Measurements from ENCODE around the gene ACSM4. TPM values are rescaled to one million over a fixed set of nuclear protein-coding genes. Genes with fewer than 3 reads are reported as not detected.

Gene ACSM4
- total and polyA plus RNA-seq, 2 of the 13 experiments (the other 11 are each of a cell fraction or from before 2014, with no cell fraction given) = not detected

DNA sequence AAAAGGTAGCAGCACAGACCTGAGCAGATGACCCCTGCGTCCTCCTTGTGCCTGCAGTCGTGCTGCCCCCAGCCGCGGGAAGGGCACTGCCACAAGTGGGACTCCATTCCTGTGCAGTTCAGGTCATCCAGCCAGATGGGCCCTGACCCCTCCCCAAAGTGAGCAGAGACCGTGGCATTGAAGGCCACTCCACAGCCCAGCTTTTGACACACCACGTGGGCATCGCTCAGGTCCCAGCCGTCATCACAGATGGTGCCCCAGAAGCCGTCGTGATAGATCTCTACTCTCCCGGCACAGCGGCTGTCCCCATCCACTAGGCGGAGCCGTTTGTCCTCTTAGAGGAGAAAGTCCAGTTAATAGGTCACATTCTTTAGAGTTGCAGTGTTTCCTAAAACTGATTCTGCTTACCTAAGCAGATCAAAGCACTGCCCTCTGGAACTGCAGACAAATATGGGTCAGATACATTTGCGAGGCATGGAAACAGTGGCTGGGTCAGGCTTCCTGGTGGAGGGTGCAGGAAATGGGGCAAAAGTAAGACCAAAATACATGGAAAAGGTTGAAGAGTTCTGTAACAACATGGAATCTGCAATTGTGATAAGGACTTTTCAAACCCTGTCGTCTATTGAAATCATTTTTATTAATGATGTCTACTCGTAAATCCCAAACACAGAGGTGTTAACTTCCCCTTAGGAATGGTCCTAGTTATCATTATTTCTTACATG lies 70.7 kb downstream of the ACSM4 start (continued):
- TF ChIP-seq, protein P1, sequence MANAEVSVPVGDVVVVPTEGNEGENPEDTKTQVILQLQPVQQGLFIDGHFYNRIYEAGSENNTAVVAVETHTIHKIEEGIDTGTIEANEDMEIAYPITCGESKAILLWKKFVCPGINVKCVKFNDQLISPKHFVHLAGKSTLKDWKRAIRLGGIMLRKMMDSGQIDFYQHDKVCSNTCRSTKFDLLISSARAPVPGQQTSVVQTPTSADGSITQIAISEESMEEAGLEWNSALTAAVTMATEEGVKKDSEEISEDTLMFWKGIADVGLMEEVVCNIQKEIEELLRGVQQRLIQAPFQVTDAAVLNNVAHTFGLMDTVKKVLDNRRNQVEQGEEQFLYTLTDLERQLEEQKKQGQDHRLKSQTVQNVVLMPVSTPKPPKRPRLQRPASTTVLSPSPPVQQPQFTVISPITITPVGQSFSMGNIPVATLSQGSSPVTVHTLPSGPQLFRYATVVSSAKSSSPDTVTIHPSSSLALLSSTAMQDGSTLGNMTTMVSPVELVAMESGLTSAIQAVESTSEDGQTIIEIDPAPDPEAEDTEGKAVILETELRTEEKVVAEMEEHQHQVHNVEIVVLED (CRISPR knock-in tag; IDR thresholded peaks at IDR 0.05; ENCODE audit: borderline replicate concordance) = no peak
- TF ChIP-seq NR2F6 (IDR thresholded peaks at IDR 0.05) = peak; percentile 34; the same call in 1 of the 2 replicates
- peak; percentile 29; the same call in 1 of the 2 replicates for TF ChIP-seq NR2F6 (CRISPR knock-in tag; IDR thresholded peaks at IDR 0.05)
- TF ChIP-seq, protein P2, sequence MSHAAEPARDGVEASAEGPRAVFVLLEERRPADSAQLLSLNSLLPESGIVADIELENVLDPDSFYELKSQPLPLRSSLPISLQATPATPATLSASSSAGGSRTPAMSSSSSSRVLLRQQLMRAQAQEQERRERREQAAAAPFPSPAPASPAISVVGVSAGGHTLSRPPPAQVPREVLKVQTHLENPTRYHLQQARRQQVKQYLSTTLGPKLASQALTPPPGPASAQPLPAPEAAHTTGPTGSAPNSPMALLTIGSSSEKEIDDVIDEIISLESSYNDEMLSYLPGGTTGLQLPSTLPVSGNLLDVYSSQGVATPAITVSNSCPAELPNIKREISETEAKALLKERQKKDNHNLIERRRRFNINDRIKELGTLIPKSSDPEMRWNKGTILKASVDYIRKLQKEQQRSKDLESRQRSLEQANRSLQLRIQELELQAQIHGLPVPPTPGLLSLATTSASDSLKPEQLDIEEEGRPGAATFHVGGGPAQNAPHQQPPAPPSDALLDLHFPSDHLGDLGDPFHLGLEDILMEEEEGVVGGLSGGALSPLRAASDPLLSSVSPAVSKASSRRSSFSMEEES (CRISPR knock-in tag; IDR thresholded peaks at IDR 0.05) = 0 out of 2 replicates have a peak, but pooled peaks have one; percentile 39
- TF ChIP-seq, protein P3, sequence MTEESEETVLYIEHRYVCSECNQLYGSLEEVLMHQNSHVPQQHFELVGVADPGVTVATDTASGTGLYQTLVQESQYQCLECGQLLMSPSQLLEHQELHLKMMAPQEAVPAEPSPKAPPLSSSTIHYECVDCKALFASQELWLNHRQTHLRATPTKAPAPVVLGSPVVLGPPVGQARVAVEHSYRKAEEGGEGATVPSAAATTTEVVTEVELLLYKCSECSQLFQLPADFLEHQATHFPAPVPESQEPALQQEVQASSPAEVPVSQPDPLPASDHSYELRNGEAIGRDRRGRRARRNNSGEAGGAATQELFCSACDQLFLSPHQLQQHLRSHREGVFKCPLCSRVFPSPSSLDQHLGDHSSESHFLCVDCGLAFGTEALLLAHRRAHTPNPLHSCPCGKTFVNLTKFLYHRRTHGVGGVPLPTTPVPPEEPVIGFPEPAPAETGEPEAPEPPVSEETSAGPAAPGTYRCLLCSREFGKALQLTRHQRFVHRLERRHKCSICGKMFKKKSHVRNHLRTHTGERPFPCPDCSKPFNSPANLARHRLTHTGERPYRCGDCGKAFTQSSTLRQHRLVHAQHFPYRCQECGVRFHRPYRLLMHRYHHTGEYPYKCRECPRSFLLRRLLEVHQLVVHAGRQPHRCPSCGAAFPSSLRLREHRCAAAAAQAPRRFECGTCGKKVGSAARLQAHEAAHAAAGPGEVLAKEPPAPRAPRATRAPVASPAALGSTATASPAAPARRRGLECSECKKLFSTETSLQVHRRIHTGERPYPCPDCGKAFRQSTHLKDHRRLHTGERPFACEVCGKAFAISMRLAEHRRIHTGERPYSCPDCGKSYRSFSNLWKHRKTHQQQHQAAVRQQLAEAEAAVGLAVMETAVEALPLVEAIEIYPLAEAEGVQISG (CRISPR knock-in tag; IDR thresholded peaks at IDR 0.05) = peak; percentile 38; the same call in 1 of the 2 replicates
- TF ChIP-seq KAT8 (CRISPR knock-in tag; IDR thresholded peaks at IDR 0.05) = 0 out of 2 replicates have a peak, but pooled peaks have one; percentile 17
- peak; percentile 80; the same call in 1 of the 2 replicates for TF ChIP-seq HNF4G (IDR thresholded peaks at IDR 0.05; ENCODE audit: borderline replicate concordance, low read depth, low read length)
- TF ChIP-seq HNF4G (CRISPR knock-in tag; IDR thresholded peaks at IDR 0.05; ENCODE audit: borderline replicate concordance, low read depth) = no peak
- peak; percentile 21; the same call in 1 of the 3 replicates for TF ChIP-seq MXI1 (IDR thresholded peaks at IDR 0.05; ENCODE audit: borderline replicate concordance, low read depth, low read length)
- TF ChIP-seq SP5 (CRISPR knock-in tag; IDR thresholded peaks at IDR 0.05; ENCODE audit: borderline replicate concordance, low read depth) = 0 out of 2 replicates have a peak, but pooled peaks have one; percentile 34
- no peak for TF ChIP-seq SMARCC2 (IDR thresholded peaks at IDR 0.05)
- TF ChIP-seq PITX1 (CRISPR knock-in tag; IDR thresholded peaks at IDR 0.05) = 0 out of 2 replicates have a peak, but pooled peaks have one; percentile 44
- TF ChIP-seq ZNF207 (IDR thresholded peaks at IDR 0.05; ENCODE audit: borderline replicate concordance) = no peak
- TF ChIP-seq HHEX (CRISPR knock-in tag; IDR thresholded peaks at IDR 0.05) = no peak
- TF ChIP-seq NKX3-1 (CRISPR knock-in tag; IDR thresholded peaks at IDR 0.05) = no peak
- TF ChIP-seq RFXAP (CRISPR knock-in tag; IDR thresholded peaks at IDR 0.05; ENCODE audit: borderline replicate concordance) = peak; percentile 49; the same call in 1 of the 2 replicates
- TF ChIP-seq ASH2L (IDR thresholded peaks at IDR 0.05; ENCODE audit: insufficient read length, low read depth, low read length) = peak; percentile 33
- TF ChIP-seq, protein P4, sequence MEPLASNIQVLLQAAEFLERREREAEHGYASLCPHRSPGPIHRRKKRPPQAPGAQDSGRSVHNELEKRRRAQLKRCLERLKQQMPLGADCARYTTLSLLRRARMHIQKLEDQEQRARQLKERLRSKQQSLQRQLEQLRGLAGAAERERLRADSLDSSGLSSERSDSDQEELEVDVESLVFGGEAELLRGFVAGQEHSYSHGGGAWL (CRISPR knock-in tag; IDR thresholded peaks at IDR 0.05) = no peak
- no peak for TF ChIP-seq ZNF839 (CRISPR knock-in tag; IDR thresholded peaks at IDR 0.05; ENCODE audit: borderline replicate concordance)
- TF ChIP-seq AKAP8 (CRISPR knock-in tag; IDR thresholded peaks at IDR 0.05) = no peak
- 0 out of 2 replicates have a peak, but pooled peaks have one; percentile 17 for TF ChIP-seq KDM1A (CRISPR knock-in tag; IDR thresholded peaks at IDR 0.05)
- TF ChIP-seq KDM2A (CRISPR knock-in tag; IDR thresholded peaks at IDR 0.05; ENCODE audit: borderline replicate concordance, low read depth) = peak; percentile 55; the same call in 1 of the 2 replicates
- TF ChIP-seq GTF3A (CRISPR knock-in tag; conservative IDR thresholded peaks at IDR 0.05) = no peak
- peak; percentile 21; the same call in 1 of the 2 replicates for TF ChIP-seq HOXA3 (CRISPR knock-in tag; IDR thresholded peaks at IDR 0.05)
- no peak for TF ChIP-seq FOXP1 (IDR thresholded peaks at IDR 0.05)
- no peak for TF ChIP-seq FOXP1 (CRISPR knock-in tag; IDR thresholded peaks at IDR 0.05)

Data from HepG2 (cell line).